Lower leg skin (tissue), 3 donors: ENCODE results near the gene CEP170B.

Experiments
- POLR2A ChIP-seq, 2 donors: fragments of 450-650 bp; IDR thresholded peaks; one replicate each; pipeline ENCODE4 v1.6.1; 2016 to 2017; ENCODE audit warnings: antibody characterized with exemption in 2 of 2, mild to moderate bottlenecking in 1 of 2, moderate library complexity in 1 of 2
- TF ChIP-seq, protein P1 (sequence below), 3 donors: fragments of 450-650 bp; IDR thresholded peaks; one replicate each; pipeline ENCODE4 v1.5.1; 2016; ENCODE audit warnings: antibody characterized with exemption in 3 of 3, mild to moderate bottlenecking in 3 of 3, moderate library complexity in 2 of 3

DNA sequence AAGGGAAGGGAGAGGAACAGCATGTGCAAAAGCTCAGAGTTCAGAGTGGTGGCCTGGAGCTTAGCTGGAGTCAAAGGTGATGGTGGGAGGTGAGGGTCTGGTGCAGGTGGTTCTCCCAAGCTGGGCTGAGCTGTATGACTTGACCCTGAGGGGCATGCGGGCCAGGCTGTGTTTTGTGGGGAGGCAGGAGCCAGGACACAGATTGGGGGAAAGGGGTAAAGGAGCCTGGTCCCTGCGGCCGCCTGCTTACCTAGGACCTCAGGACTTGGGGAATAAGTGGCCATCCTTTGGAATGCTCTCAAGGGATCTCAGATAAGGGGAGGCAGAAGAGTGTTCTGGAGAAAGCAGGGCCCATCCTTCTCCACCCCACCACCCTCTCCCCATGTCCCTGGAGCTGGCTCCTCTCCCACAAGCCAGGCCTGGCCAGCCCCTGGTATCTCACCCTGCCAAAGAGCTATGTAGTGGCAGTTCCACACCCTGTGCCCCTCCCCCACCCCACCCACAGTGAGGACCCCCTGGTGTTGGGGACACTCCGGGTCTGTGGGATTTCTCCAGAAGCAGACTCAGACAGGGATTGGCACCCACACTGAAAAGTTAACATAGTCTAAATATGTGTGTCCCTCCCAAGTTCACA lies 19.9 kb upstream of the CEP170B start:
- TF ChIP-seq, protein P1, sequence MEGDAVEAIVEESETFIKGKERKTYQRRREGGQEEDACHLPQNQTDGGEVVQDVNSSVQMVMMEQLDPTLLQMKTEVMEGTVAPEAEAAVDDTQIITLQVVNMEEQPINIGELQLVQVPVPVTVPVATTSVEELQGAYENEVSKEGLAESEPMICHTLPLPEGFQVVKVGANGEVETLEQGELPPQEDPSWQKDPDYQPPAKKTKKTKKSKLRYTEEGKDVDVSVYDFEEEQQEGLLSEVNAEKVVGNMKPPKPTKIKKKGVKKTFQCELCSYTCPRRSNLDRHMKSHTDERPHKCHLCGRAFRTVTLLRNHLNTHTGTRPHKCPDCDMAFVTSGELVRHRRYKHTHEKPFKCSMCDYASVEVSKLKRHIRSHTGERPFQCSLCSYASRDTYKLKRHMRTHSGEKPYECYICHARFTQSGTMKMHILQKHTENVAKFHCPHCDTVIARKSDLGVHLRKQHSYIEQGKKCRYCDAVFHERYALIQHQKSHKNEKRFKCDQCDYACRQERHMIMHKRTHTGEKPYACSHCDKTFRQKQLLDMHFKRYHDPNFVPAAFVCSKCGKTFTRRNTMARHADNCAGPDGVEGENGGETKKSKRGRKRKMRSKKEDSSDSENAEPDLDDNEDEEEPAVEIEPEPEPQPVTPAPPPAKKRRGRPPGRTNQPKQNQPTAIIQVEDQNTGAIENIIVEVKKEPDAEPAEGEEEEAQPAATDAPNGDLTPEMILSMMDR (IDR thresholded peaks at IDR 0.05) = no peak
- no peak for TF ChIP-seq POLR2A (IDR thresholded peaks at IDR 0.05)
